Endothelial cell of umbilical vein (primary cell): ENCODE measurements around the gene POLR3C. TPM values are rescaled to one million over a fixed set of nuclear protein-coding genes. Genes with fewer than 3 reads are reported as not detected.

ENCODE experiments used
- BruUV-seq: library from RNA; stranded (reverse); fragments of 400-500 nt; replicated peaks from 2 replicates; lab custom pipeline; 2021; lab: Mats Ljungman, UMichigan
- CTCF ChIA-PET: fragments of 300-600, 350-600 bp; sonication (Branson Sonifier 250); formaldehyde crosslinking; loops from one replicate; lab custom pipeline; 2021; ENCODE audit warnings: antibody characterized with exemption, inconsistent platforms; lab: Charles Lee
- POLR2A ChIA-PET: fragments of 300-600, 350-600 bp; sonication (Branson Sonifier 250); formaldehyde crosslinking; loops from one replicate; lab custom pipeline; 2021; ENCODE audit warnings: antibody characterized with exemption, inconsistent platforms; lab: Charles Lee
- DNase-seq: peaks from one replicate; pipeline ENCODE4 v3.0.0-alpha.2; 2011; ENCODE audit warnings: low read depth, low spot score
- FAIRE-seq: peaks from 2 replicates; lab custom pipeline; 2011; peaks lifted over from hg19 to GRCh38; lab: Jason Lieb, UNC
- H2AFZ ChIP-seq: 2 replicates; pipeline ENCODE4 v1.6.0; 2012; ENCODE audit warnings: low read depth, low read length, control low read depth, inconsistent platforms
- H3K27ac ChIP-seq: 2 replicates; pipeline ENCODE4 v1.5.1; 2011; ENCODE audit warnings: low read depth, mild to moderate bottlenecking, control low read depth, low read length, moderate library complexity; ENCODE audit not compliant: insufficient read depth
- H3K27me3 ChIP-seq, 2 experiments: 2 replicates each; pipeline versions ENCODE4 v1.6.0 to v1.6.1; 2011; ENCODE audit warnings: low read length in 2 of 2, mixed read lengths in 1 of 2; ENCODE audit not compliant: control insufficient read depth in 2 of 2, insufficient read depth in 2 of 2
- H3K36me3 ChIP-seq, 2 experiments: 2 replicates in 1 of 2; 3 replicates in 1 of 2; pipeline ENCODE4 v1.5.1; 2011; ENCODE audit warnings: low read length in 2 of 2, mild to moderate bottlenecking in 1 of 2, moderate library complexity in 1 of 2; ENCODE audit not compliant: control insufficient read depth in 2 of 2, insufficient read depth in 2 of 2; ENCODE audit errors: extremely low read depth in 1 of 2
- H3K4me1 ChIP-seq: 3 replicates; pipeline ENCODE4 v1.5.1; 2011; ENCODE audit warnings: mild to moderate bottlenecking, low read length; ENCODE audit not compliant: control insufficient read depth, insufficient read depth; ENCODE audit errors: extremely low read depth
- H3K4me2 ChIP-seq: 2 replicates; pipeline ENCODE4 v1.6.1; 2011; ENCODE audit warnings: low read length, control low read depth, mixed read lengths; ENCODE audit not compliant: insufficient read depth
- H3K4me3 ChIP-seq, 3 experiments: fragments of 200-600 bp in 1 of 3; sonication (generic), shearing (Covaris generic) in 1 of 3; replicated peaks in 1 of 3; 2 replicates each; pipeline ENCODE4 v1.5.1; 2011 to 2016; ENCODE audit warnings: control low read depth in 3 of 3, low read length in 3 of 3, mild to moderate bottlenecking in 2 of 3, inconsistent platforms in 1 of 3, low read depth in 1 of 3, moderate library complexity in 1 of 3; ENCODE audit not compliant: insufficient read depth in 1 of 3
- H3K79me2 ChIP-seq: 2 replicates; pipeline ENCODE4 v1.6.0; 2012; ENCODE audit warnings: low read length, inconsistent platforms; ENCODE audit not compliant: control insufficient read depth, insufficient read depth
- H3K9ac ChIP-seq: replicated peaks from 2 replicates; pipeline ENCODE3; 2011; ENCODE audit warnings: low read length, control low read depth; ENCODE audit not compliant: insufficient read depth; ENCODE audit errors: extremely low read depth
- H3K9me1 ChIP-seq: replicated peaks from 3 replicates; pipeline ENCODE4 v1.6.0; 2011; ENCODE audit warnings: mild to moderate bottlenecking, low read length; ENCODE audit not compliant: control insufficient read depth, insufficient read depth; ENCODE audit errors: extremely low read depth
- H3K9me3 ChIP-seq: replicated peaks from 2 replicates; pipeline ENCODE4 v1.5.1; 2012; ENCODE audit warnings: low read length, inconsistent platforms; ENCODE audit not compliant: control insufficient read depth, insufficient read depth
- H4K20me1 ChIP-seq: replicated peaks from 2 replicates; pipeline ENCODE3; 2011; ENCODE audit warnings: mild to moderate bottlenecking, low read length; ENCODE audit not compliant: control insufficient read depth, insufficient read depth; ENCODE audit errors: extremely low read depth
- EZH2 ChIP-seq: IDR thresholded peaks from 2 replicates; pipeline ENCODE4 v1.6.1; 2012; ENCODE audit warnings: borderline replicate concordance, low read depth, mild to moderate bottlenecking, moderate library complexity, low read length, inconsistent platforms; ENCODE audit not compliant: severe bottlenecking
- FOS ChIP-seq: IDR thresholded peaks from 2 replicates; pipeline ENCODE4 v1.6.1; 2011; ENCODE audit warnings: mild to moderate bottlenecking, low read length, moderate library complexity, borderline replicate concordance; ENCODE audit not compliant: insufficient read depth
- GATA2 ChIP-seq: IDR thresholded peaks from 2 replicates; pipeline ENCODE4 v1.7.0; 2011; ENCODE audit warnings: low read depth, mild to moderate bottlenecking, moderate library complexity, mixed read lengths, low read length; ENCODE audit not compliant: insufficient read length, insufficient read depth
- JUN ChIP-seq: IDR thresholded peaks from 2 replicates; pipeline ENCODE4 v1.6.1; 2011; ENCODE audit warnings: borderline replicate concordance, low read depth; ENCODE audit not compliant: insufficient read length, insufficient read depth
- MYC ChIP-seq: IDR thresholded peaks from one replicate; pipeline ENCODE4 v1.6.1; 2011; ENCODE audit warnings: mild to moderate bottlenecking, low read depth, low read length
- POLR2A ChIP-seq: IDR thresholded peaks from 2 replicates; pipeline ENCODE4 v1.6.1; 2012; ENCODE audit warnings: low read depth, mild to moderate bottlenecking, control low read depth, low read length
- POLR2AphosphoS5 ChIP-seq: IDR thresholded peaks from 2 replicates; pipeline ENCODE4 v1.6.1; 2012; ENCODE audit warnings: low read depth, mild to moderate bottlenecking, control low read depth, low read length, moderate library complexity; ENCODE audit not compliant: insufficient read depth
- dilution Hi-C: fragments of 300-500 bp; cut with MboI; formaldehyde crosslinking; loops from one replicate; pipeline ENCODE4 v1.15.0; 2019; ENCODE audit warnings: low sequenced_read_pairs; ENCODE audit not compliant: extremely low pct_ligation_motif_present
- intact Hi-C: fragments of 100-400 bp; cut with micrococcal nuclease; formaldehyde crosslinking; loops from one replicate; pipeline ENCODE4 v1.10.0; 2022
- polyA plus RNA-seq, 4 experiments: library from polyadenylated mRNA; depleted of rRNA in 3 of 4; stranded (reverse) in 3 of 4; unstranded in 1 of 4; fragments of >200 nt; gene quantifications; 2 replicates each; pipeline versions ENCODE4 v1.2.1 to v1.2.3, GENCODE V29; 2011 to 2012; ENCODE audit warnings: missing spikeins in 1 of 4
- total RNA-seq: library from RNA; stranded (reverse); gene quantifications from 2 replicates; pipeline ENCODE4 v1.2.3, GENCODE V29; 2021
- TF ChIP-seq, protein P1 (sequence below), 2 donors: IDR thresholded peaks; 1 replicate in 1 of 2; 2 replicates in 1 of 2; pipeline ENCODE4 v1.5.1; 2011; ENCODE audit warnings: low read length in 2 of 2, mild to moderate bottlenecking in 2 of 2, moderate library complexity in 2 of 2, control low read depth in 1 of 2, inconsistent platforms in 1 of 2, low read depth in 1 of 2; ENCODE audit not compliant: insufficient read depth in 1 of 2; ENCODE audit errors: extremely low read depth in 1 of 2
- TF ChIP-seq, protein P2 (sequence below): IDR thresholded peaks from 2 replicates; pipeline ENCODE4 v1.6.1; 2011; ENCODE audit not compliant: insufficient read depth, insufficient read length

Gene POLR3C
- total and polyA plus RNA-seq, 2 donors (not counting 3 experiments of a cell fraction or from before 2014, with no cell fraction given): 28.4 to 30.4 TPM

DNA sequence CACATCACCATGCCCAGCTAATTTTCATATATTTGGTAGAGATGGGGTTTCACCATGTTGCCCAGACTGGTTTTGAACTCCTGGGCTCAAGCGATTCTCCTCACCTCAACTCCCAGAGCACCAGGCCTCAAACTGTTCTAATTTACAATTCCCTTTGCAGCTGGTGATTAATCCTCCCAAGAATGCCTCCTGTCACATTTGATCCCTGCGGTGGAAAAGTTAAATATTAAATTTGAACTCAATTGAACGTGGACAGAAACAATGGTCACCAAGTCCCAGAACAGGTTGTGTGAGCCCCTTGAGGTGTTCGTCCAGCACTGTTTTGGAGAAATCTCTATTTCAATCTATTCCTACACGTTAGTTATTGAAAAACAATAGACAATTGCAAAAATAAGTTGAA, 63.6 kb downstream of the POLR3C start:
- no TSS peak for BruUV-seq
- POLR2A ChIA-PET: no interaction called here

DNA sequence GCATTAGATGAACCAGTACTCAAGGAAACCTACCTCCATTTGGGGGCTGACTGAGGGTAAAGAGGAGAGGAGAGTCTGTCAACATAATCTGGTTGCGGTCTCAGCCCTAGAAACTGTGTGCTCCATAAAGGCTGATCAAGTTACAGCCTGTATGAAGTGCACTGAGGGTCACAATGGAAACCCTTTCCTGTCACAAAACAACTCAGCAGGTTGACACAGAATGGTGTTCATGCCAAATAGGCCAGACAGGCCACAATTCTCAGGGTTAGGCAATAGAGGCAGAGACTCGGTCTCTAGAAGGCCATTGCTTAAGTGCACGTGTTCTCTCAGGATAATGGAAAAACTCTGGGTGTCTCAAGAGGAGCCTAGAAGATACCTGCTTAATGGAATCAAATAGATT, 65.7 kb downstream of the POLR3C start:
- intact Hi-C loops (loop anchor here (5.0 kb wide), 1 partner anchor 38 kb away; the partner anchor contains the start of gene RBM8A), dilution Hi-C loops (no loop called here)
- no peak for FAIRE-seq

More for the DNA sequence above, 63.6 kb downstream of the POLR3C start:
- Histone ChIP-seq H3K4me2 (no peak overlapping the region), H3K27ac (no peak overlapping the region), H3K79me2 (no peaks in the 10 kb centered on the region), H3K4me1 (peaks cover 37% of the 10 kb centered on the region), H3K4me3 (no peak overlapping the region), H3K9me3 (no peaks in the 10 kb centered on the region), H3K36me3 (no peaks in the 10 kb centered on the region), H2AFZ (no peak overlapping the region), H3K9me1 (no peaks in the 10 kb centered on the region), H4K20me1 (no peaks in the 10 kb centered on the region), H3K27me3 (no peaks in the 10 kb centered on the region), H3K9ac (no peak overlapping the region)
- dilution Hi-C loops: no loop called here
- intact Hi-C loops: no loop called here
- CTCF ChIA-PET: interaction anchor here (0.6 to 8.9 kb wide), 3 partner anchors 20 to 41 kb away, joined by 3 to 152 read pairs (median 21); partner anchors contain the start of genes NUDT17 and PIAS3
- TF ChIP-seq, protein P1, sequence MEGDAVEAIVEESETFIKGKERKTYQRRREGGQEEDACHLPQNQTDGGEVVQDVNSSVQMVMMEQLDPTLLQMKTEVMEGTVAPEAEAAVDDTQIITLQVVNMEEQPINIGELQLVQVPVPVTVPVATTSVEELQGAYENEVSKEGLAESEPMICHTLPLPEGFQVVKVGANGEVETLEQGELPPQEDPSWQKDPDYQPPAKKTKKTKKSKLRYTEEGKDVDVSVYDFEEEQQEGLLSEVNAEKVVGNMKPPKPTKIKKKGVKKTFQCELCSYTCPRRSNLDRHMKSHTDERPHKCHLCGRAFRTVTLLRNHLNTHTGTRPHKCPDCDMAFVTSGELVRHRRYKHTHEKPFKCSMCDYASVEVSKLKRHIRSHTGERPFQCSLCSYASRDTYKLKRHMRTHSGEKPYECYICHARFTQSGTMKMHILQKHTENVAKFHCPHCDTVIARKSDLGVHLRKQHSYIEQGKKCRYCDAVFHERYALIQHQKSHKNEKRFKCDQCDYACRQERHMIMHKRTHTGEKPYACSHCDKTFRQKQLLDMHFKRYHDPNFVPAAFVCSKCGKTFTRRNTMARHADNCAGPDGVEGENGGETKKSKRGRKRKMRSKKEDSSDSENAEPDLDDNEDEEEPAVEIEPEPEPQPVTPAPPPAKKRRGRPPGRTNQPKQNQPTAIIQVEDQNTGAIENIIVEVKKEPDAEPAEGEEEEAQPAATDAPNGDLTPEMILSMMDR (IDR thresholded peaks at IDR 0.05; ENCODE audit: extremely low read depth in 1 of 2, insufficient read depth in 1 of 2, low read depth in 1 of 2, low read length in 2 of 2): no peak
- no peak for TF ChIP-seq EZH2
- no peak for TF ChIP-seq POLR2AphosphoS5
- TF ChIP-seq MYC: no peak
- no peak for TF ChIP-seq FOS
- DNase-seq: no peak
- FAIRE-seq: no peak

More for the DNA sequence above, 65.7 kb downstream of the POLR3C start:
- Histone ChIP-seq H3K79me2 (no peaks in the 10 kb centered on the region), H3K4me2 (no peak overlapping the region), H3K36me3 (peaks cover 0 to 2% of the 10 kb centered on the region in 2 experiments), H2AFZ (no peak overlapping the region), H3K4me3 (no peak overlapping the region), H3K9ac (no peak overlapping the region), H3K4me1 (peaks cover 43% of the 10 kb centered on the region), H3K9me1 (no peaks in the 10 kb centered on the region), H3K27ac (no peak overlapping the region), H4K20me1 (no peaks in the 10 kb centered on the region), H3K27me3 (no peaks in the 10 kb centered on the region), H3K9me3 (no peaks in the 10 kb centered on the region)
- no TSS peak for BruUV-seq
- TF ChIP-seq JUN: no peak
- no peak for TF ChIP-seq EZH2
- TF ChIP-seq POLR2A: no peak
- TF ChIP-seq, protein P2, sequence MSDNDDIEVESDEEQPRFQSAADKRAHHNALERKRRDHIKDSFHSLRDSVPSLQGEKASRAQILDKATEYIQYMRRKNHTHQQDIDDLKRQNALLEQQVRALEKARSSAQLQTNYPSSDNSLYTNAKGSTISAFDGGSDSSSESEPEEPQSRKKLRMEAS: no peak
- TF ChIP-seq, protein P1 (IDR thresholded peaks at IDR 0.05; ENCODE audit: extremely low read depth in 1 of 2, insufficient read depth in 1 of 2, low read depth in 1 of 2, low read length in 2 of 2): no peak
- TF ChIP-seq FOS: no peak
- TF ChIP-seq GATA2: no peak
- no peak for TF ChIP-seq POLR2AphosphoS5
- no peak for TF ChIP-seq MYC
- no peak for DNase-seq
- POLR2A ChIA-PET: no interaction called here
- CTCF ChIA-PET: interaction anchor here (0.6 to 8.9 kb wide), 4 partner anchors 19 to 149 kb away, joined by 4 to 280 read pairs (median 94); partner anchors contain the start of genes ITGA10 and NUDT17
